ENCODE measurements around the gene AK9.
"Not testable (repeated sequence)": the region's sequence is repeated elsewhere in the genome, so short reads cannot be mapped to it uniquely, and the experiment has no call there.

AK9 gene

DNA sequence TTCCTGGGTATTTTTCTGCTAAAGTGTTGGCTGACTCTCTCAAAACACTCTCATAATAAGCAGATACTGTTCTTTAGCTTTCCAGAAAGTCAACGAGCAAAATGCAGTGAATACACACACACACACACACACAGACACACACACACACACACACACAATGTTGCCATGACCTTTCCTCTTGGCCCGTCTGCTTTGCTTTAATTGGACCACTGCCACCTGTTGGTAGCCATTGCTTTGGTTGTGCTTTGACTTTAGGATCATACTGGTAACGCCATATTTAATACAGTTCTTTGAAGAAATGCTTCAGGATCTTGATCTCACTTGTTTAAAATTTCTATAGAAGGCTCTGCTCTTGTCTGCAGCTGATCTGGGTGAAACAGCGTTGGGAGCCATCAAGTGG lies 4.5 kb upstream of the AK9 start:
- no peak for DNase-seq

DNA sequence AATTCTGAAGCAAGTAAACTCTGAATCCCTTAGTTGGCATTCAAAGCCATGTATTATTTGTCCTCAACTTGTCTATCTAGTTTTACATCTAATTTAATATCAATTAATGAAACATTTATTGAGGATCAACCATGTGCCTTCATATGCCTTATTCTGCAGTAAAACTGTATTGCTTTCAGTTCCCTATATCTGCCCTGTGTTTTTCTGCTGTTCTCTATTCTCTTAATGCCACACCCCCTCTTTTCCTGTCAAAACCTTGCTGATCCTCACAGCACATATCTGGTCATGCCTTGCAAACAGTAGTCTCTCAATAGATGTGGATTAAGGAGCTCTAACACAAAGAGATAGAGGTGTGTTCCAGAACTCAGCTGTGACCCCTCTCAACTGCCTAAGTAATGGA lies 2.1 kb upstream of the AK9 start:
- DNase-seq: no peak

DNA sequence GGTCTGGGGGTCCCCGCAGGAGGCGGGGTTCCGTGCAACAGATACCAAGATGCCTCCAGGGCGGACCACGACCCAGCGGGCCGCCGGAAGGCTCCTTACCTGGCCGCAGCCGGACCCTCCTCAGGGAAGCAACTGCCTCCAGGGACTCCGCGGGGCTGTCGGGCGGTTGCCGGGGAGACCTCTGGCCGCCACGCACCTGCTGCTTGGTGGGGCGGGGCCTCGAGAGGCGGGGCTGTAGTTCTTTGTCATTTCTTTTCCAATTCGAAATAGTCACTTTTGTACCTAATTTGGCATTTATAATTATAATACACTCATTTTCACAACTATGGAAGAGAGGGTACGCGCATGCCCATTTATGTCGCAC lies 647 bp downstream of the AK9 start:
- no peak for DNase-seq

GRCh38 chr6:109687271-109687761 lies 3.7 kb downstream of the AK9 start:
- DNase-seq: no peak

DNA sequence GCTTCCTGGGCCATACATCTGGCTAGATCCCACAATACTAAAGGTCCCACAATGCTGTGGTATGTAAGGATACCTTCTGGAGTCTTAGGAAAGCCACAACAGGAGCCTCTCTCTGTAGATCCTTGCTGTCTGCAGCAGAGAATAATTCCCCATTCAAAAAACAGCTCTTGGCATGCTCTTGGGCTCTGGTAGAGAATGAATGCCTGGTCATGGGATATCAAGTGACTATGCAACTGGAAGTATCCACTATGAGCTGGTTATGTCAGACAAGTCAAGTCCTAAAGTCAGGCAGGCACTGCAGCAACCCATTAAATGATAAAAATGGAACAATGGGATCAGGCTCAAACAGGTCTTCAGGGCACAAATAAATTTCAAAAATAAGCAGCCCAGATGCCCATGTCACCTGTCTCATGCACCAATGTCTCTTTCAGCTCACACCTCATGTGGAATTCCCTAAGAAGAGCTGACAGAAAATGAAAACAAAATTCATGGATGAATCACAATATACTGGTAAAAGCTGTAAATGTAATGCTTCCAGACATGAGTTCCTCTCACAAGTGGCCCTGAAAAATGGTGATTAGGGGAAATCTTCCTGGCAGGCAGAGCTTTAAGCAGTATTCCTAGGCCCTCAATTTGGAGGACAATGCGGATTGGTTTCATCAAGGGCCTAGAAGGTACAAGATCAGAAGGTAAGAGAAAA lies 4.3 kb downstream of the AK9 start:
- no peak for DNase-seq

- not testable (repeated sequence) for DNase-seq
These were observed 12.1 kb downstream of the AK9 start for GRCh38 chr6:109678661-109679505.

GRCh38 chr6:109678240-109678639 lies 12.8 kb downstream of the AK9 start:
- peak; percentile 0 for DNase-seq

- no peak for DNase-seq
These were observed 14.3 kb downstream of the AK9 start for GRCh38 chr6:109676724-109677123.

- DNase-seq: no peak
These were observed 18.2 kb downstream of the AK9 start for GRCh38 chr6:109672839-109673238.

DNA sequence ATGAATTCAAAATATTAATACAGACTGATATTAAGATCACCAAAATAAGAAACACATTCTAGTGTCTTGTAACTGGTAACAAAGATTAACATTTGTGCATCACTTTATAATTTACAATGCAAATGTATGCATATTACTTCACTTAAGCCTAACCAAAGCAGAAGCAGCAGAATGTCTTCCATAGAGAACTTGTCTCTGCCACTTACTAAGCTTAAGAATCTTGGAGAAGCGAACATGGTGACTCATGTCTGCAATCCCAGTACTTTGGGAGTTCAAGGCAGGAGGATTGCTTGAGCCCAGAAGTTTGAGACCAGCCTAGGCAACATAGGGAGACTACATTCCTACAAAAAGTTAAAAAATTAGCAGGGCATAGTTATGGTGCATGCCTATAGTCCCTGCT lies 18.8 kb downstream of the AK9 start:
- DNase-seq: no peak

- no peak for DNase-seq
These were observed 19.3 kb downstream of the AK9 start for GRCh38 chr6:109671733-109672132.

DNA sequence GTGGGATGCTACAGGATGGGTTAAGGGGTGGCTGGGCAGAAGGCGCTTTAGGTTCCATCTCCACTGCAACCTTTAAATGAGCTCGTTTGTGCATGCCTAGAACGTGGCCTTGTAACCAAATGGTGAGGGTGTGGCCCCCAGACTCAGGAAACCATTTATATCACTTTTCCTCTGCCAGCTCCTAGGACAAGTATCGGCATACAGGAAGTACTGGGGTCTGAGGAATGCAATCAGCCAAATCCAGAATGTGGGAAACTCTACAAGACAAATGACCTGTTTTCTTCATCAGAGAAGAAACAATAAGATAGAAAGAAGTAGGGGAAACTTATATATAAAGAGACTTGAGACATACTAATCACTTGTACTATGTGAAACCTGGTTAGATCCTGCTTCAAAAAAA lies 21.2 kb downstream of the AK9 start:
- no peak for DNase-seq

- no peak for DNase-seq
These were observed 28.8 kb downstream of the AK9 start for GRCh38 chr6:109662192-109662591.

- DNase-seq: no peak
These were observed 30.3 kb downstream of the AK9 start for GRCh38 chr6:109660526-109661320.

DNA sequence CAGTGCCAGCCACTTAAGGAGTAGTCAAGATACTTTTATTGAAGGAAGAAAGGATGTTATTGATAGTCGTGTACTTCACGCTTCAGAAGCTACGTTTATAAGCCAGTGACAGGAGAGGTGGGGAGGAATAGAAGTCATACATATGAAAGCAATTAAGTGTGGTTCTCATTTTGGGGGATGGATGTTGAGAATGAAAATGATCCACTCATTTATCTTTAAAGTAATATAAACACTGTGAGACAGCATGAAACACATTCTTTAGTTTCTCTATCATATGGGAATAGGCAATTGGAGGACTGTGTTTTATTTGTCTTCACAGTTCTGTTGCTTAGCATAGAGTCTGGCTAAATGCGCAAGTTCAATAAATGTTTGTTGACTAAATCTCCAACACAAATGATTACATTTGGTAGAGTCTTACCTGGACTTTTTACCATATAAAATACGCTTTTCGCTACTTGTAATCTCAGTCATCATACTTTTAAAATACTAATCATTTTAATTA lies 35.2 kb downstream of the AK9 start:
- DNase-seq: no peak

DNA sequence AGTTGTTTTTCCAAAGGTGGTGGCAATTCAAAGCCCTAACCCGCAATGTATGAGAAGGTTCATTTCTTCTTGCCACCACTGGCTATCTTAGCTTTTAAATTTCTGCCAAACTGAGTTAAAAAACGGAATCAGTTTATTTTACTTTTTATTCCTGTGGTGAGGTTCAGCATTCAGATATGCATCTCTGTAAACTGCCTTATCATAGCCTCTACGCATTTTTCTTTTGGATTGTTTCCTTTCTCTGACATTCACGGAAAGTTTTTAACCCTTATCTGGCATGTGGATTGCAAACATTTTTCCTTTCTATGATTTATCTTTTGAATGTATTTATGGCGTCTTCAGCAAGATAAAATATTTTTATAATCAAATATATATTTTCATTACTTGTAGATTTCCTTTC lies 37.7 kb downstream of the AK9 start:
- no peak for DNase-seq

DNA sequence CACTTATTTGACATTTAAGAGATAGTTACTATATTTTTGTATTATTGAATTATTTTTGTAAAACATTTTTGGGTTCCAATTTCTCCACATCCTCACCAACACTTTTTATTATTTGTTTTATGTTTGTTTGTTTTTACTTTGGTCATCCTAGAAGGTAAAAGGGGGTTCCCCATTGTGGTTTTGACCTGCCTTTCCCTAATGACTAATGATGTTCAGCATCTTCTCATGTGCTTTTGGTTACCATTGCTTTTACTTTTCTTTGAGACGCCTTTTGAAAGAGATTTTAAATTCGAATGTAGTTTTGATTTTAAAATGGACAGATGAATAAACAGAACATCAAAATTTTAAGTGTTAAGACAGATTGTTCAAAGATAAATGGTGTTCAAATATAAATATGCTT lies 46.9 kb downstream of the AK9 start:
- no peak for DNase-seq

DNA sequence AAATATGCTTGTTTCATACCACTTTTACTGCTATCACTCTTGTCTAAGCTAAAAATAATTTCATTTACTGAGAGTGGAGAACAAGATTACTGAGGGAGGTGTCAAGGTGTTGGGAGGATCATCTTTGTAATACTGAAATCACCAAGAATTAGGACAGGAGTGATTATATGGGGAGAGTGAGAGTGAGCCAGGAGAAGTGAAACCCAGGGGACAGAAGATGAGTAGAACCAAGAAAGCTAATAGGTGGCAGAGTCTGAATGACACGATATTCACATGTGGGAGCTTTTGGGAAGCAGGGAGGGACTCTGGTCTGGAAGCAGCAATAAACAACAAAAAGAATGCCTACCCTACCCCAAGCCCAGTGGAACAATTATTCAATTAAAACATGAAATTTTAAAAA lies 58.6 kb downstream of the AK9 start:
- no peak for DNase-seq

DNA sequence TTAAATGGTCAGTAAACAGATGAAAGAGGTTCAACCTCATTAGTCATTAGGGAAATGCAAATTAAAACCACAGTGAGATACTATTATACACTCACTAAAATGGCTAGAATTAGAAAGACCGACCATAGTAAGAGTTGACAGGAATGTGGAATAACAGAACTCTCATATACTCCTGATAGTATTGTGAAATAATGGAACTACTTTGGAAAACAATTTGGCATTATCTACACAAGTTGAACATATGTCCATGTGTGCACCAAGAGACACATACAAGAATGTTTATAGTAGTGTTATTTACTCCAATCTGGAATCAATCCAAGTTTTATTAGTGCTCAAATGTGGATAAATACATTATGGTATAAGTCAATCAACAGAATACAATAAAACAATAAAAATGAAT lies 59.6 kb downstream of the AK9 start:
- DNase-seq: no peak

DNA sequence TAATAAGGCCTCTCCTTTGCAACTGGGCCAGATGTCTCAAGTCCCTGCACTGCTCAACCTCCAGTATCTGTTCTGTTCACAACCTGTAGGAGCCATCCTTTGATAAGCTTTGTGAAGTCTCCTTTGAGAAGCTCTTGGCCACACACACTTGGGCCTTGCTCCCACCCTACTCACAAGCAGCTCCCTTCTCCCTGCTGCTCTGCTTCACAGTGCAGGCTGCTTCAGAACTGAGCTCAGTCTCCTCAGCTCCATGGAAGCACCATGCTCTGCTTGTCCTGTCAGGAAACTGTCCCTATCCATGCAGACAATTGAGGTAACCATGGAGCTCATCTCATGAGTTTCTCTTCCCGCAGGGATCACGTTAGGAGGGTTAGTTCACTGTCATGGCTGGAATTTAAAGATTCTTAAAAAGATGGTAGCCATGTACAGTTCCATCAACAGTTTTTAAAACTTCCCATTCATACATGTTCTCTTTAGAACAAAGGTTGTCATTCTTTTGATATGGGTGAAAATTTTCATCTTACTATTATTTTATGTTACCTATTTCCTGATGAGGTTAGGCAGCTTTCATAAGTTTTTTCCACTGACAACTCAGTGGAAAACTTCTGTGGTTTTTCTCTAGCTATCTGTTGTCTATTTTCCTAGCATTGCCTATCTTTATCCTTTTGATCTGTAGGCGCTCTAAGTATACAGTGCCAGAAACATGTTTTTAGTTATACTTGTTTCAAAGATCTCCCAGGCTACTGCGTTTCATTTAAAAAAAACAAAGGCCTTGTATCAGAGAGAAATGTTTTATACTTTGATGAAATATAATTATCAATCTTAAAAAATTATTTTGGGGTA lies 62.6 kb downstream of the AK9 start:
- DNase-seq: no peak

- DNase-seq: no peak
These were observed 64.7 kb downstream of the AK9 start for GRCh38 chr6:109626311-109626710.

DNA sequence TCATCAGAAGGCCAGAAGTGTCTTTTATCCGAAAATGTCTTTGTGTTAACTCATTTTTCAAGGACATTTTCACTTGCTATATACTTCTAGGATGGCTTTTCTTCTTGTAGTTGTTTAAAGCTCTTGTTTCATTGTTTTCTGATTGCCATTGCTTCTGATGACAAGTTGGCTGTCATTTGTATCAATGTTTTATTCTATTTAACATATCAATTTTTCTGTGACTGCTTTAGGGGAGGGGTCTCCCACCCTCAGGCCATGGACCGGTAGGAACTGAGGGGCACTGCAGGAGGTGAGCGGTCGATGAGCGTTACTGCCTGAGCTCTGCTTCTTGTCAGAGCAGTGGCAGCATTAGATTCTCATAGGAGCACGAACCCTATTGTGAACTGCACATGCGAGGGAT lies 65.8 kb downstream of the AK9 start:
- no peak for DNase-seq

- no peak for DNase-seq
These were observed 67.7 kb downstream of the AK9 start for GRCh38 chr6:109623288-109623687.
